ENCODE results near the gene MORC4.

MORC4 gene

DNA sequence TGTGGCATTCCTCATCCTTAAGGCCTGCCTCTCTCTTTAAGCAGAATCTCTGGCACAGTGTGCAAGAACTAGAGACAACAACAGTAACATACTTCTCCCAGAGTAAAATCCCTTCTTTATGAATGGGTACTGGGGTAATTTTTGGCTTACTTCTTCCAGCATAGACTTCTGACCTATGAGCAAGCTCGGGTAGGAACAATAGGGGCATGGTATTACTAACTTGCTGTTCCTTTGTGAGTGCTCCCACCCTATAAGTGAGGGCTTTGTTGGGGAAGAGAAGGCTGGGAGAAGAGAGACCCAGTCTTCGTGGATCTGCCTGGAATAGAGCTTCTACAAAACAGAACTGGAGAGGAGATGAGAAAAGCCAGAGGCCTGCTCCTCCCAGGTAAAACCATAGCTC, 49.6 kb downstream of the MORC4 start:
- TF ChIP-seq, protein P1, sequence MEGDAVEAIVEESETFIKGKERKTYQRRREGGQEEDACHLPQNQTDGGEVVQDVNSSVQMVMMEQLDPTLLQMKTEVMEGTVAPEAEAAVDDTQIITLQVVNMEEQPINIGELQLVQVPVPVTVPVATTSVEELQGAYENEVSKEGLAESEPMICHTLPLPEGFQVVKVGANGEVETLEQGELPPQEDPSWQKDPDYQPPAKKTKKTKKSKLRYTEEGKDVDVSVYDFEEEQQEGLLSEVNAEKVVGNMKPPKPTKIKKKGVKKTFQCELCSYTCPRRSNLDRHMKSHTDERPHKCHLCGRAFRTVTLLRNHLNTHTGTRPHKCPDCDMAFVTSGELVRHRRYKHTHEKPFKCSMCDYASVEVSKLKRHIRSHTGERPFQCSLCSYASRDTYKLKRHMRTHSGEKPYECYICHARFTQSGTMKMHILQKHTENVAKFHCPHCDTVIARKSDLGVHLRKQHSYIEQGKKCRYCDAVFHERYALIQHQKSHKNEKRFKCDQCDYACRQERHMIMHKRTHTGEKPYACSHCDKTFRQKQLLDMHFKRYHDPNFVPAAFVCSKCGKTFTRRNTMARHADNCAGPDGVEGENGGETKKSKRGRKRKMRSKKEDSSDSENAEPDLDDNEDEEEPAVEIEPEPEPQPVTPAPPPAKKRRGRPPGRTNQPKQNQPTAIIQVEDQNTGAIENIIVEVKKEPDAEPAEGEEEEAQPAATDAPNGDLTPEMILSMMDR (conservative IDR thresholded peaks at IDR 0.05; ENCODE audit: low read depth) = no peak
- CTCF ChIA-PET = interaction anchor here (0.6 kb wide), 1 partner anchor 52 kb away, joined by 4 read pairs; no protein-coding TSS in a partner anchor
- H3K27ac ChIP-seq = no peak overlapping the region
- POLR2A ChIA-PET (ENCODE audit: low non-redundant PET) = no interaction called here
- no peak for DNase-seq (ENCODE audit: low spot score)

DNA sequence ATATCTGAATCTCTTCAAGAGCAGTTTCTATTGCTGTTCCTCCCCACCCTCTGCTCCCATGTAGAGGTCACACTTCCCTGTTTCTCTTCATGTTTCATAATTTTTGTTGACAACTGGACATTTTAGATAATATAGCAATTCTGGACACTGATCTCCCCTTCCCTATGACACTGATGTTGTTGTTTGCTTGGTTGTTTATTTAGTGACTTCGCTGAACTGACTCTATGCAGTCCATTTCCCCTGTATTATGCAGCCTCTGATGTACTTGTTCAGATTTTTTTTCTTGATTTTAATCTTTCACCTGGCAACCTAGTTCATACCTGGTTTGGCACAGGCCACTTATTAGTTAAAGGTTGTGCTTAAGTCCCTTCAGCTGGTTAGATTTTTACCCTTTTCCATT, 50.6 kb downstream of the MORC4 start:
- H3K27ac ChIP-seq = no peak overlapping the region
- ChIA-PET POLR2A (ENCODE audit: low non-redundant PET) (no interaction called here), CTCF (no interaction called here)
- DNase-seq (ENCODE audit: low spot score) = no peak
- TF ChIP-seq, protein P1 (conservative IDR thresholded peaks at IDR 0.05; ENCODE audit: low read depth) = no peak

DNA sequence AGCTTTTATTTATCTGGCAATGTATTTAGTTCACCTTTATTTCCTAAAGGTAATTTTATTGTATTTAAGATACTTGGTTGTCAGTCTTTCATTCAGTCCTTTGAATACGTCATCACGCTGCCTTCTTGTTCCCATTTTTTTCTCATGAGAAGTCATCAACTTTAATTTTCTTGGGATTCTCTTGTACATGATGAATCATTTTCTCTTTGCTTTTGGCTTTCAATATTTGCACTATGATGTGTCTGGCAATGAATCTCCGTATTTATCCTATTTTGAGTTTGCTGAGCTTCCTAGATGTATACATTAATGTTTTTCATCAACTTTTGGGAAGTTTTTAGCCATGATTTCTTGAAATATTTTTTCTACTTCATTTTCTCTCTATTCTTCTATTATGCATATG, 51.4 kb downstream of the MORC4 start:
- TF ChIP-seq, protein P1 (conservative IDR thresholded peaks at IDR 0.05; ENCODE audit: low read depth) = no peak
- no peak overlapping the region for H3K27ac ChIP-seq
- no peak for DNase-seq (ENCODE audit: low spot score)
- ChIA-PET CTCF (no interaction called here), POLR2A (ENCODE audit: low non-redundant PET) (no interaction called here)

DNA sequence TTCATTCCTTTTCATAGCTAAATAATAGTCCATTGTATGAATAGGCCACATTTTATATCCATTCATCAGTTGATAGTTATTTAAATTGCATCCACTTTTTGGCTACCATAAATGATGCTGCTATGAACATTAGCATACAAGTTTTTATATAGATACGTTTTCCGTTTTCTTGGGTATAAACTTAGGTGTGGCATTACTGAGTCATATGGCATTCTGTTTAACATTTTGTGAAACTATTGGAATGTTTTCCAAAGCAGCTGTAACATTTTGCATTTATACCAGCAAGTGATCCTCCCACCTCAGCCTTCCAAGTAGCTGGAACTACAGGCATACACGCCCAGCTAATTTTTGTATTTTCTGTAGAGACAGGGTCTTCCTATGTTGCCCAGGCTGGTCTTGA, 53.5 kb downstream of the MORC4 start:
- no peak for DNase-seq (ENCODE audit: low spot score)
- H3K27ac ChIP-seq = no peak overlapping the region
- ChIA-PET POLR2A (ENCODE audit: low non-redundant PET) (no interaction called here), CTCF (no interaction called here)
- TF ChIP-seq, protein P1 (conservative IDR thresholded peaks at IDR 0.05; ENCODE audit: low read depth) = no peak

DNA sequence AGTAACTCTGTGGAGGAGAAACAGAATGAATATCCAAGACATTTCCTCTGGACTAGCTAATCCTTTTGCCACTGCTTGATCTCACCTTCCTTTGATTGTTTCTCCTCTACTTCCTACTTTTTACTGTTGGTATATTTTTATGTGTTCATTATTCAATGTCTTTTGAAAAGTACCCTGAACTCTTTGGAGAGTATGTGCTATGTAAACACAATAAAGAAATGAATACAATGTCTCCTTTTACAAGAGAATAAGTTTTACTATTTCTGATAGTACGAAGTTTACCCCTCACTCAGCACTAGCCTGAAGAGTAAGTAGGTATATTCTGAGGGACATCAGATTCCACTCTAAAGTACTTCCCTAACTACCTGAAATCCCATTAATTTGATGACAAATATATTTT, 59.9 kb downstream of the MORC4 start:
- no peak for DNase-seq (ENCODE audit: low spot score)
- TF ChIP-seq, protein P1 (conservative IDR thresholded peaks at IDR 0.05; ENCODE audit: low read depth) = no peak
- CTCF ChIA-PET = no interaction called here
- no peak overlapping the region for H3K27ac ChIP-seq
- POLR2A ChIA-PET (ENCODE audit: low non-redundant PET) = interaction anchor here (0.6 kb wide), 1 partner anchor 29 kb away, joined by 11 read pairs; no protein-coding TSS in a partner anchor

DNA sequence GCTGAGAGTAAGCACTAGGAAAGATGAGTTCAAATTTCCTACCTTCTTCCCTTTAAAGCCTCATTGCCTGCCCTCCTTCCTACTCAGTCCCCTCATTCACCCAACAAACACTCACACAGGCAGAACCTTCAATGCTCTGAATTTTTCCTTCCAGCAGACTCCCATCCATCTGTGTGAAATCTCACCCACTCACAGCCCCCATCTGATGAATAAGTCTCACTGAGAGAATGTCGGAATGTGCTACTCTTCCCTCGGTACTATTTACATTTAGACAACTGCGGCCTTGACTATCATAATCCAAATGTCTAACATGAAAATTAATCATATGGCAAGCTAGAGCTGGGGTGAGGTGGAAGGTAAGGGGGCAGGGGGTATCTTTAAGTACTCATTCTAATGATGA, 60.4 kb downstream of the MORC4 start:
- ChIA-PET CTCF (no interaction called here), POLR2A (ENCODE audit: low non-redundant PET) (no interaction called here)
- H3K27ac ChIP-seq = no peak overlapping the region
- TF ChIP-seq, protein P1 (conservative IDR thresholded peaks at IDR 0.05; ENCODE audit: low read depth) = no peak
- no peak for DNase-seq (ENCODE audit: low spot score)

DNA sequence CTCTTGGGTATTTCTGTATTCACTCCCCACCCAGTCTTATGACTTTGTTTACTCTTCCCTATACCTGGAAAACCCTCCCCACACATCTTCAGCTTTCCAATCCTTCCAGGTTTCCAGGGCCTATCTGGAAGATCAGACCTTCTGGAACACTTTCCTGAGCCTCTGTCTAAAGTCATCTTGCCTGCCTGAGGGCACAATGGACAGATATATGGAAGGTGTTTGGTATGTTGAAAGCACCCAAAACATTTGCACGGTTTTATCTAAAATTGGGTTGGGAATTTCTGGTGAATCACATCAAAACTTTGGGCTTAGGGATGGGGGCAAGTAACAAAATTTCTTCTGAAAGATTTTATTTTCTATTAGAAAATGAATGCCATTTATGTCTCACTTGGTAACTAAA, 63.8 kb downstream of the MORC4 start:
- POLR2A ChIA-PET (ENCODE audit: low non-redundant PET) = no interaction called here
- no peak for DNase-seq (ENCODE audit: low spot score)
- TF ChIP-seq, protein P1 (conservative IDR thresholded peaks at IDR 0.05; ENCODE audit: low read depth) = no peak
- no peak overlapping the region for H3K27ac ChIP-seq
- CTCF ChIA-PET = no interaction called here

Measured in RWPE1 (cell line).